ENCODE results near the gene IL22RA2.
"Not testable (repeated sequence)": the region's sequence is repeated elsewhere in the genome, so short reads cannot be mapped to it uniquely, and the experiment has no call there.

IL22RA2 gene, protein sequence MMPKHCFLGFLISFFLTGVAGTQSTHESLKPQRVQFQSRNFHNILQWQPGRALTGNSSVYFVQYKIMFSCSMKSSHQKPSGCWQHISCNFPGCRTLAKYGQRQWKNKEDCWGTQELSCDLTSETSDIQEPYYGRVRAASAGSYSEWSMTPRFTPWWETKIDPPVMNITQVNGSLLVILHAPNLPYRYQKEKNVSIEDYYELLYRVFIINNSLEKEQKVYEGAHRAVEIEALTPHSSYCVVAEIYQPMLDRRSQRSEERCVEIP

DNA sequence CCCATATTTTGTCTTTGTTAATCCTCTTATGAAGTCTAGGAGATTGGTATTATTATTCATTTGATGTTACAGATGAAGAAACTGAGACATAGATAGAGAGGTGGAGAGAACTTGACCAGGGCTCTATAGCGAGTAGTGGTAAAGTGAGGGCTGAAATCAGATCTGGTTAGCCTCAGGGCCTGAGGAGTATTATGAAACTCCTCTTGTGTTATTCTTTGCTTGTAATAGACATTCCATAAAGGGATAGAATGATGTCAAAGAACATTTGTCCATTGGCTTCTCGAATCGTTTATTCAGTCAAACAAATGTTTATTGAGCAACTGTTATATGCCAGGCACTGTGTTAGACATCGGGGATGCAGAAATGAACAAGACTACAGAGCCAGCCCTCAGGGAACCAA, at the start of gene IL22RA2:
IL22RA2 (minus strand) TSS at position 144 of the 400 bp plus-strand sequence. CDS start 11,895 bp downstream, outside the sequence.
- no peak for DNase-seq (ENCODE audit: low read depth)

DNA sequence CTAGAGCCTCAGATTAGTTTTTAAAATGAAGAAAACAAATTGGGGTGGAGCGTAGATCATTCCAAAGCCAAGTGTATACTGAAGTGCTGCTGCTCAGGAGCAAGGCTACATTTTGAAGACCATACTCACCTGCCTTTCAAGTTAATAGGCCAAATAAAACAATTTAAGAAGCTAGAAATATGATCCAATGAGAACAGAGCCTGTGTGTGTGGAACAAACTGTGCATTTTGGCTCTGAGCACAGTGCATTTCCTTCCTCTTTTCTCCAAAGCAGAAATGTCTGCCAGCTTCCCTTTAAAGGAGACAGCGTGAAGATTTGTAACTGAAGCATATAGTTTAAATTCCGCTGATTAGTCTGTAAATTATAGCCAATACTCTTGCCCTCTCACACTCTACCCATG, 48.9 kb upstream of the IL22RA2 start:
- no peak for DNase-seq (ENCODE audit: low read depth)

DNA sequence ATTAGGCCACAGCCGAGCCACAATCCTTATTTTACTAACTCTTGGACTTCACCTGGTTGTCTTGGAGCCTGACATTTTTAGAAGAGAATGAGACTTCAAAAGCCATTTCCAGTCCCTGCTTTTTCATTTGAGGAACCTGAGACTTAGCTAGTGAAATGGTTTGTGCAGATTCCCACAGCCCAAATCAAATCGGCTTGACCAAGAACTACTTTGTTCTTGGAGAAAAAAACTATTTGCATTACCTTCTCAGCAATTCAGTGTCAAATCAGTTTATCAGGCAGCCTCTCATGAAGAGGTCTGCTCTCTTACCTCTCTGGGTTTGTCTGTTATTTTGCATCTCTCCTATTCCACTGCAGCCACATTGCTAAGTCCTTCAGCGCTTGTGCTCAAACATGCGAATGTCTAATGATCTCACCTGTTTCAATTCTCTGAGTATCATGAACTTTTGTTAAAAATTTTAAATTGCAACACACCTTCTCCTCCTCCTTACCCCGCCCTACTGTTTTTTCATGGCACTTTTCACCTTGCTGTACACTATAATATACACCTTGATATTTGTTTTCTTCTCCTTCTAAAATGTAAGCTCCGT, 46.3 kb upstream of the IL22RA2 start:
- DNase-seq (ENCODE audit: low read depth), result no peak

DNA sequence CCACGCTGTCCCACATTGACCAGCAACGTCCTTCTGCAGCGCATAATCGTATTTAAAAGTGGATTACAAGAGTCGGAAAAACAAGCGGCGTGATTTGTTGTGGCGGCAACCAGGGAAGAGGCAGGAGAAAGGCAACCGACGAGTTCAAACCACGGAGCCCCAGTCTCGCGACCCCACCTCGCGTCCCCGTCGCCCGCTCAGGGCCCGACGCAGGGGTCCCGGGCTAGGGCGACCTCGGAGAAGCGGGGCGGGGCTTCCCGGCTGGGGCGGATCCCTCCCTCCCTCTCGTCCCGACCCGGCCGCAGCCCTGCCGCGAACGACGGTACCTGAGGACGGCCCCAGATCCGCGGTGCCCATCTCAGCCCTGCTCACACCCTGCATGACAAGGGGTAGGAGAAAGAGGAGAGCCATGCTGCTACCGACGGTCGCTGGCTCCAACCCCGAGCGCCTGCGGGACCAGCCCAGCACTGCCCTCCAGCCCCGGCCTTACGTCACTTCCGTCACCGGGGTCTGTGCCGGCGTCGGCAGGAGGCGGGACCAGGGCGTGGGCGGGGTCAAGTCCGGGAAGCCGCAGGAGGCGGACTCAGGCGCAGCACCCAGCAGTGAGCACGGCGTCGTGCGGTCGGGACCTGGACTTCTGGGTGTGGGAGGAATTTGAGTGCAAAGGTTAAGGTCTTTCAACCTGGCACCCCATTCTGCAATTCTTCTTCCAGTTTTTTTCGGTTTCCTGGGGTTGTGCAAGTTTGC, 45.6 kb upstream of the IL22RA2 start, which contains the start of gene IFNGR1:
IFNGR1 (minus strand) TSS at position 469 of the 747 bp plus-strand sequence; CDS start at position 411, 58 bp downstream.
- DNase-seq (ENCODE audit: low read depth), result peak; percentile 93

DNA sequence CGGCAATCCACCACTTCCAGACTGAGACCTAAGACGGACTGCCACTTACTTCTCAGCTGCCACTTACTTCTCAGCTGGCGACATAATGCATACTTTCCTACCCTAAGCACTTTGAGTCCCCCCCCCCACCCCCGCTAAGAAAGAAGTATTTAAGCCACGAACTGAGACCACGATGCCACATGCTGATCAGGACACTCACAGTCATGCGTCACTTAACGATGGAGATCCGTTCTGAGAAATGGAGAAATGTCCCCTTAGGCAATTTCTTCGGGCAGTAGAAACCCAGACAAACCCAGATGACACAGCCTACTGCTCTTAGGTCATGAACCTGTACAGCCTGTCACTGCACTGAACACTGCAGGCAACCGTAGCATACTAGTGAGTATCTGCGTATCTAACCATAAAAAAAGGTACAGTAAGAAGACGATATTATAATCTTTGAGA, 45.1 kb upstream of the IL22RA2 start:
- DNase-seq (ENCODE audit: low read depth), result no peak

DNA sequence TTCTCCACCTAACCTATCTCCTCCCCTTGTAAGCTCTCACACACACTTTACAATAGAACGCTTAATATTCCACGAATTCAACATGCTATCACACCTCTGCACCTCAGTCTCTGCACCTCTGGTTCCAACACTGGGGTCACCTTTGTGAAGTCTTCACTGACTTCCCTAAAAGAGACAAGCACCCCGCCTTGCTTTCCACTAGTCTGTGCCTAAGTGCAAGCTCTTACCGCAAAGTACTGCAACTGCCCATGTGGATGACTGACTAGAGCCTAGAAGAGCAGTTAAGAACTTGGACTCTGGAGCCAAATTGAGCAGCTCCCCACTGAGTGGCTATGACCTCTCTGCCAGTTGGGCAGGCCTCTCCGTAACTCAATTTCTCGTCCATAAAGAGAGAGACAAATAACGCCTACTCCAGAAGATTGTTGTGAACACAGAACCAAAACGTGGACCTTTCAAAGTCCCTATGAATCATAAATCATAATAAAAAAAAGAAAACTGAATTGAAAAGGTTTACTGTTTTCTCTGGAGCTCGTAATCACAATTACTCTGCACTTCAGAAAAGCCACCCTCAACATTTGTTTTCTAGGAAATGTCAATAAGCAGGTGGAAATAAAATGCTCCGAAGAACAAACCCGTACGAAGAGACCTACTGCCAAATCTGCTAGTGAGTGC, 44.5 kb upstream of the IL22RA2 start:
- DNase-seq (ENCODE audit: low read depth), result no peak

DNA sequence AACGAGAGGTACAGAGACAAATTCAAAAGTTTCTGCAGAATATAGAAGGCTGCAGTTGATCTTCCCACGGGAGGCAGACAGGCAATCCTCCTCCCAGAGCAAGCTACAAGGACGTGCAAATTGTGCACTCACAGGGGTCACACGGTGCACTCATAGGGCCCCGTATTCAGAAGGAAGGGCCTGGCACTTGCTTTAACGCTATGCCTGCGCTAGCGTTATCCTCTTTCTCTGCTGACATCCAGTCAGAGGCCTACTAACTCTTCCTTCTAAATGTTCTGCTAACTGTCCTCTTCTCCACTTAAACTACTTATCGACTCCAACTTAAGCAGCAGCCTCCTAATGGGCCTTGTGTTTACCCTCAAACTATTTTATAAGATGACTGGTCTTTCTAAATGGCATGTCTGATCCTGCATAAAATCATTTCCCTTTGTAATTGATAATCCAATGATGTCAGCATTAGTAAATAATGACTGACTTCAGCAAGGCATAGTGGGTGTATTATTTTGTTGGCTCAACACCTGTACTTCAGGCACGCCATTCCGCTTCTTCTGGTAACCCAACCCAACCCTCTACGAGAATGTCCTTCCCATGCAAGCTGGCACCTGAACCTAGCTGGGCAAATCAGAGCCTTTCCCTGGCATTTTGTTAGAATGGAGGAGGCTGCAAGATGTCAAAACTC, 43.6 kb upstream of the IL22RA2 start:
- no peak for DNase-seq (ENCODE audit: low read depth)

DNA sequence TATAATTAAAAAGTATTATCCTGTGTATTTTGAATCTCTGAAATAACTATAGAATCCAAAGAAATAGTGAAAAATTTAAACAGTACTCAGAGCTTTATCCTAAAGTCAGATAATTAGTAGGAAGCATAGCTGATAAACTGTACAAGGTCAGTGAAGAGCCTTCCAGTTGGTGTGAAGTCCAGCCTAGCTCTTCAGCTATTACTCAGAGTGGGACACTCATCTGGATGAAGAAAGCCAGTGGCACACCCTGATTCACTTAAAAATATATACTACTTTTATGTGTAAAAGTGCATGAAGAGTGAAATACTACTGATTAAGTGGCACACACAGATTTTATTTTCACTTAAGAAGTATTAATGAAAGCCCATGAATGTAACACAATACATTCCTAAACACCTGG, 42.7 kb upstream of the IL22RA2 start:
- DNase-seq (ENCODE audit: low read depth), result no peak

DNA sequence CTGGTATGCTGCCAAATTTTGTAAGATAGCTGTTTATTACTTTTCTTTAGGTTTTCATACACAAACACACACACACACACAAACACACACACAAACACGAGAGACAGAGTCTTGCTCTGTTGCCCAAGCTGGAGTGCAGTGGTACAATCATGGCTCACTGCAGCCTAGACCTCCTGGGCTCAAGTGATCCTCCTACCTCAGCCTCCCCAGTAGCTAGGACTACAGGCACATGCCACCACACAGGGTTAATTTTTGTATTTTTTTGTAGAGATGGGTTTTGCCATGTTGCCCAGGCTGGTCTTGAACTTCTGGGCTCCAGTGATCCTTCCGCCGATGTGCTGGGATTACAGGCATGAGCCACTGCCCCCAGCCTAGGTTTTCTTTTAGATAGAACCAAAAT, 42.2 kb upstream of the IL22RA2 start:
- DNase-seq (ENCODE audit: low read depth), result not testable (repeated sequence)

DNA sequence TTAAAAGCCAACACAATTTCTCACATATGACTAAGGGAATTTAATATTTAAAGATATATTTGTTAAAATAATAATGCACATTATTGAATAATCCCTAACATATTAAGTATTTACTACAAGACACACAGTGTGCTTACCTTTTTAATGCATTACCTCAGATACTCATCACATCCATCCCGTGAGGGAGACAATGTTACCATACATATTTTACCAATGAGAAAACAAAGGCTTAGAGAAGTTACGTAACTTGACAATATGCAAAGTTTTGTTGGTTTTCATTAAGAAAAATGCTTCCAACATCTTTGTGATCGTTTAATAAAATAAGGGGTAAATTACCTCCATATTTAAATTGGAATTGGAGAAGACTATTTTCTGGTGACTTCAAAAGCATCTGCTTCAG, 41.5 kb upstream of the IL22RA2 start:
- DNase-seq (ENCODE audit: low read depth), result no peak

DNA sequence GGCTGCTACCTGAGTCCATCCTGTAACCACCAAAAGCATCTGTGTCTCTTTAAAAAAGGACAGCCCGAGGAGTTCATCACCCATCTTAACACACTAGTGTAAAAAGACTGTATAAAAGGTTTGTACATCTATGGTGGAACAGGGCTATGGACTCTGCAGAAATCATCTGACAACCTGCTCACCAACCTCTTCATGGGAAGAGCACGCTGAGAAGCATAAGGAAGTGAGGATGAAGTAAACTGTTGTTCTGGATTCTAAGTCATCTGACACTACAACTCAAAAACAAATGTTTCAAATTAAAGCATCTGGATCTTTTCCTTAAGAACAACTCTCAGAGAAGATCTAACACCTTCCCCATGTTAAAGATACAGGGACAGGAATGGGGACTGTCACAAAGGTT, 40.4 kb upstream of the IL22RA2 start:
- no peak for DNase-seq (ENCODE audit: low read depth)

DNA sequence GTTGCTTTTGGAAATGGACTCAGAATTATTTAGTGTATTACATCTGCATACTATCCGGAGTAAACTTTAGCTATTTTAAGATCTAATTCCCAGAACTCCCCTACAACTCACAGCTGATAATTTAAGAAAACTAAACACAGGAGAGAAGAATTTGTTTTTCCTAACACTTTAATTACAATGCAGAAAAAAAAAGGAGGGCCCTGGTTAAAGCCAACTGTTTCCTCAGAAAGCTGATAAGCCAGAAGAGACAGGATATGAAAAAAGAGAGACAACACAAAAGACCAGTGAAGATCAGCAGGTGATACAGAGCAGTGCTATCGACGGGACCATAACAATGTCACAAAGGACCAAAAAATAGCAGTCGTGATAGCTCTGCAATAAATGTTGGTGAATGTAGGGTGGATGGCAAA, 39.9 kb upstream of the IL22RA2 start:
- DNase-seq (ENCODE audit: low read depth), result no peak

DNA sequence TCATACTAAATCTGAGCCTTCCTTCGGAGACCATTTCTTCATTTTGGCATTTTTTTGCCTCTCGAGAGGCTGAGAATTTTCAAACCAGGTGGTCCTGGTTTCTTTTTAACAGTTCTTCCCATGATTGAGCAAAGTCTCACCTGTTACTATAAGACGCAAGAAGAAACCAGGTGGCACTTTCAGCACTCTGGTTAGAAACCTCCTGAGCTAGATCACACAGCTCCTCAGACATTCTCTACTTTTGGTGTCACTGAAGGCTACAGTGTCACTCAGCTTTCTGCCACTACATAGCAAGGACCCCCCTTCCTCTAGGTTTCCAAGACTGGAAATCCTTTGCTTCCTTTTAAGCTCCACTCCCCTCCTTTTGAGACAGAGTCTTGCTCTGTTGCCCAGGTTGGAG, 38.5 kb upstream of the IL22RA2 start:
- no peak for DNase-seq (ENCODE audit: low read depth)

DNA sequence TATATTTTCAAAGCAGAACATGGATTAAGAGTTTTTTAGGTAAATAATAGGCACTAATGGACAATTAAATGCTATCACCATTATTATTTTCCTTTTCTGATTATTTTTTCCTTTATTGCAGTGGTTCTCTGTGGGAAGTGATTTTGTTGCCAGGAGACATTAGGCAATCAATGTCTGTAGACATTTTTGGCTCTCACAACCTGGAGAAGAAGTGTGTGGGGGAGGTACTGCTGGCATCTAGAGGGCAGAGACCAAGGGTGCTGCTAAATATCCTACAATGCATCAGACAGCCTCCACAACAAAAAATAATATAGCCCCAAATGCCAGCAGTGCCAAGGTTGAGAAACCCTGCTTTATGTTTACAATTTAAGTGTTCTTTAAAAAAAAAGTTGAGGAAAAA, 37.5 kb upstream of the IL22RA2 start:
- DNase-seq (ENCODE audit: low read depth), result no peak

DNA sequence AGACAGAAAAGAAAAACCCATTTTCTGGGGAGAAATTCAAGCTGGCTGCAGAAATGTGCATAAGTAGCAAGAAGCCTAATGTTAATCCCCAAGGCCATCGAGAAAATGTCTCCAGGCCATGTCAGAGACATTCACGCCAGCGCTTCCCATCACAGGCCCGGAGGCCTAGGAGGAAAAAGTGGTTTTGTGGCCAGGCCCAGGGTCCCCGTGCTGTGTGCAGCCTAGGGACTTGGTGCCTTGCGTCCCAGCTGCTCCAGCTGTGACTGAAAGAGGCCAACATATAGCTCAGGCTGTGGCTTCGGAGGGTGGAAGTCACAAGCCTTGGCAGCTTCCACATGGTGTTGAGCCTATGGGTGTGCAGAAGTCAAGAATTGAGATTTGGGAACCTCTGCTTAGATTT, 34.8 kb upstream of the IL22RA2 start:
- no peak for DNase-seq (ENCODE audit: low read depth)

DNA sequence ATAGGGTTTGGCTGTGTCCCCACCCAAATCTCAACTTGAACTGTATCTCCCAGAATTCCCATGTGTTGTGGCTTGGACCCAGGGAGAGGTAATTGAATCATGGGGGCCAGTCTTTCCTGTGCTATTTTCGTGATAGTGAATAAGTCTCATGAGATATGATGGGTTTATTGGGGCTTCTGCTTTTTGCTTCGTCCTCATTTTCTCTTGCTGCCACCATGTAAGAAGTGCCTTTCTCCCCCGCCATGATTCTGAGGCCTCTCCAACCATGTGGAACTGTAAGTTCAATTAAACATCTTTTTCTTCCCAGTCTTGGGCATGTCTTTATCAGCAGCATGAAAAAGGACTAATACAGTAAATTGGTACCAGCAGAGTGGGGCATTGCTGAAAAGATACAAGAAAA, 34.0 kb upstream of the IL22RA2 start:
- DNase-seq (ENCODE audit: low read depth), result not testable (repeated sequence)

DNA sequence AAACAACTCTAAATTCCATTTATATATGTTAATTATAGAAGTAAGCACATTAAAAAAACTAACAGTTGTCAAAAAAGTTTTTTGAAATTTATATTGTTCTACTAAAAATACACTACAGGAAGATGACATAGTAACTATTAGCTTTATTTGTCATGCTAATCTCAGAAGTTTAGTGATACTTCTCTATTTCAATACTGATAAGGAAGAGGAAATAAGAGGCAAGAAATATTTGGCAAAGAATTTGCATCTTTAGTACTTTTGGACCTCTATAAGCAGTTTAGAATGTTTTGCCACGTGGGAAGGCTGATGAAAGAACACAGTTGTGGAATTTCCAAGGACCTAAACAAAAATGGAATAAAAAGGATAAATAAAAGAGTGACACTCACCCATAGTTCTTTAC, 33.1 kb upstream of the IL22RA2 start:
- DNase-seq (ENCODE audit: low read depth), result no peak

DNA sequence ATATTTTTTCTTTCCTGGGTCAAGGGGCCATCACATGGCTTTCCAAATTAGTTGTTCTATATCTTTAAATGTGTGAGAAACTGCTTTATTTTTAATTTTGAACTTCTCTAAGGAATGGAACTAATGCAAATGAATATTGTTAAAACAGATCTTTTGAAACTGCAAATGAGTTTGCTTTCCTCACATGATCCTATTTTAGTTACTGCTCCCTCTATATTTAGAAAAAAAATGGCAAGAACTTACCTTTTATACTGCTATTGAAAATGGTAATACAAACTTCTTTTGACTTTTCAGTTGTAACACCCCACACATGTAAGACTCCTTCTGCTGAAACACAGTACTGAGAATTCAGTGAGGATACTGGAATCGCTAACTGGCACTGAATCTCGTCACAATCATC, 29.8 kb upstream of the IL22RA2 start:
- no peak for DNase-seq (ENCODE audit: low read depth)

DNA sequence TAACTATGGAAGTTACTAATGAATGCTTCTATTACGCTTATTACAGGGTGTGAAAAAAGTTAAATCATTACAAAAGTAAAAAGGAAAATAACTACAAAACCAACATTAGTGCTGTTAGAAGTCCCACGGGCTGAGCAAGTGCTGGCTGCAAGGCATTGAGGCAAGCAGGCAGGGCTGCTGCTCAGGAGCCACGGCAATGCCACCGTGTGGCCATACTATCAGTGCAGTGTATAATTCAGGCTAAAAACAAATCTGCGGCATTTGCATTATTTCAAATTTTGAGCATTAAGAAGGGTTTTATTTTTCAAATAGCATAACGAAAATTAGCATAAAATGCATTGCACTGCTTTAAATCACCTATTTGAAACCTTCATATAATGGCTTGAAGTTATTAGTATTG, 28.6 kb upstream of the IL22RA2 start:
- DNase-seq (ENCODE audit: low read depth), result no peak

DNA sequence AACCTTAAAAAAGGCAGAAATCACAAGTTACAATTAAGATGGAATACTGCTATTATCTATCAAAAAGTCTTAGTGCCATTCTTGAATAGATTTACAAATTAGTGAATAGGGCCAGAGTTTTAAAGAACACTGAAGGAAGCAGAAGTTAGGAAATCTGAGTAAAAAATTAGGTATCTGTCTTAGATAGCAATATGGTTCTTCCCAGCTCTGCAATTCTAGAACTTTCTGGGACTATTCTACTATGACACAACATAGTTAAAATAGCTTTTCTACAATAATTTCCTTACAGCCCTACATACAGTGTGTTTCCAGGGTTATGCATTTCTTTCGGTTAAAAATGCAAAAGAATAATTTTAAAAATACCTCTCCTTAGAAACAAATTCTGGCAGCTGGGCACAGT, 27.6 kb upstream of the IL22RA2 start:
- DNase-seq (ENCODE audit: low read depth), result no peak

DNA sequence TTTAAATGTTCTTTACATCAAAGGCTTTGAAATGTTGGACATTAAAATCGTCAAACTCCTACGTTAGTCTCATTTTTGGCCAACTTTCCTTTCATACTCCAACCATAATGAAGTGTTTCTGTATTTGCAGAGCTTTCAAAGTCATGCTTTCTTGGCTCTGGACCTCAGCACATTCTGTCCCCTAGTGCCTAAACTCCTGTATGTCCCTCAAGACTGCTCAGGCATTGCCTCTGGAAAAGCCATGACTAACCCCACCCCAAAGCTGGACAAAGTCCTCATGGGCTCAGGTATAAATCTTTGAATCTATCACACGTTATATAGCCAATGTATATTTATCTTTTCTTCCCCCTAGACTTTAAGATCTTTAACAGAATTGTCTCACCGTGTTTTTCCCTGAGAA, 26.8 kb upstream of the IL22RA2 start:
- no peak for DNase-seq (ENCODE audit: low read depth)
